AML-193 (cell line): ENCODE measurements around the gene LPP.
A peak's percentile ranks its signal among the peaks of the same experiment; 100 is the strongest.

Source experiments
- DNase-seq, 2 experiments: peaks; one replicate each; lab custom pipeline; 2025; lab: John Stamatoyannopoulos, UW

Gene LPP

GRCh38 chr3:188170461-188171459 is 16.8 kb downstream of the LPP start:
- no peak for DNase-seq

- DNase-seq = no peak
These were observed 17.9 kb downstream of the LPP start for GRCh38 chr3:188171682-188172467.

GRCh38 chr3:188174317-188175044 is 20.5 kb downstream of the LPP start:
- no peak for DNase-seq

GRCh38 chr3:188176476-188176875 is 22.5 kb downstream of the LPP start:
- no peak for DNase-seq

GRCh38 chr3:188176884-188177283 is 22.9 kb downstream of the LPP start:
- DNase-seq = no peak

GRCh38 chr3:188177721-188178120 is 23.8 kb downstream of the LPP start:
- no peak for DNase-seq

GRCh38 chr3:188178293-188178936 is 24.5 kb downstream of the LPP start:
- no peak for DNase-seq

GRCh38 chr3:188179006-188179966 is 25.3 kb downstream of the LPP start:
- no peak for DNase-seq

- DNase-seq = no peak
These were observed 26.2 kb downstream of the LPP start for GRCh38 chr3:188180114-188180513.

- no peak for DNase-seq
These were observed 29.5 kb downstream of the LPP start for GRCh38 chr3:188183452-188183851.

GRCh38 chr3:188184160-188184559 is 30.2 kb downstream of the LPP start:
- DNase-seq = no peak

- DNase-seq = no peak
These were observed 30.7 kb downstream of the LPP start for GRCh38 chr3:188184649-188185048.

- peak; percentile 25 to 43 for DNase-seq
These were observed 31.8 kb downstream of the LPP start for GRCh38 chr3:188185717-188186251.

GRCh38 chr3:188187053-188187452 is 33.1 kb downstream of the LPP start:
- DNase-seq = peak; percentile 78 to 89

- DNase-seq = no peak
These were observed 35.0 kb downstream of the LPP start for GRCh38 chr3:188188911-188189310.

- no peak for DNase-seq
These were observed 37.5 kb downstream of the LPP start for GRCh38 chr3:188191460-188191859.

- DNase-seq = no peak
These were observed 38.1 kb downstream of the LPP start for GRCh38 chr3:188192034-188192433.

- no peak for DNase-seq
These were observed 40.4 kb downstream of the LPP start for GRCh38 chr3:188194332-188194731.

- no peak for DNase-seq
These were observed 42.5 kb downstream of the LPP start for GRCh38 chr3:188196232-188196990.
